ENCODE measurements around the gene MRPL23.

DNA sequence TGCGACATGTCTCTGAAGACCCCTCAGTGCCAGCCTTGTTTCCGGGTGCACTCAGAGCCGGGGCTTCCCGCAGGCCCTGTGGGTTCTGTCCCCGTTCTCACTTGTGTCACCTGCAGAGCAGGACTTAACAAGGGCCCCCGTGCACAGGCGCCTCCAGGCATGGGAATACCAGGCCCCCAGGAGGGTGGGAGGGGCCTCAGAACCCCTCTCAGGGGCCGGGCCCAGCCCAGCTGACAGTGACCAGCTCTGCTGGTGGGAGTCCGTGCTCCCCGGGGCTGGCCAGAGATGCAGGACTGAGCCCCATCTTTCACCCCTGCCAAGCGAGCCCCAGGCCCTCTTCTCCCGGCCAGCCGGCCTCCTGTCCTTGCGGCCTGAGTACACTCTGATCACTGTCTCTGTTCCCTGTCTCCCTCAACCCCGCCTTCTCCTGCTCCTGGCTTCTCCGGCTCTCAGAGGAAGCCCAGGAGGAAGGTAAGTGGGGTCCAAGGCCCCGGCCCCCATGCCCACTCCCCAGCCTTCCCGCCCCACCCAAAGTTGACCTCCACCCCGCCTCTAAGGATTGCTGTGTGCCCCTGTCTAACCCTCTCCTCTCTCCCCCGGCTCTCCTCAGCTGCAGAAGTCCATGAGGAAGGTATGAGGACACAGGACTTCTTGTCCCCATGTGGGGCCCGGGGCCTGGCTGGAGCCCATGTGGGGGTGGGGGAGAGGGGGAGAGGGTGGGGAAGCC, 22.3 kb upstream of the MRPL23 start:
- TF ChIP-seq, protein P1, sequence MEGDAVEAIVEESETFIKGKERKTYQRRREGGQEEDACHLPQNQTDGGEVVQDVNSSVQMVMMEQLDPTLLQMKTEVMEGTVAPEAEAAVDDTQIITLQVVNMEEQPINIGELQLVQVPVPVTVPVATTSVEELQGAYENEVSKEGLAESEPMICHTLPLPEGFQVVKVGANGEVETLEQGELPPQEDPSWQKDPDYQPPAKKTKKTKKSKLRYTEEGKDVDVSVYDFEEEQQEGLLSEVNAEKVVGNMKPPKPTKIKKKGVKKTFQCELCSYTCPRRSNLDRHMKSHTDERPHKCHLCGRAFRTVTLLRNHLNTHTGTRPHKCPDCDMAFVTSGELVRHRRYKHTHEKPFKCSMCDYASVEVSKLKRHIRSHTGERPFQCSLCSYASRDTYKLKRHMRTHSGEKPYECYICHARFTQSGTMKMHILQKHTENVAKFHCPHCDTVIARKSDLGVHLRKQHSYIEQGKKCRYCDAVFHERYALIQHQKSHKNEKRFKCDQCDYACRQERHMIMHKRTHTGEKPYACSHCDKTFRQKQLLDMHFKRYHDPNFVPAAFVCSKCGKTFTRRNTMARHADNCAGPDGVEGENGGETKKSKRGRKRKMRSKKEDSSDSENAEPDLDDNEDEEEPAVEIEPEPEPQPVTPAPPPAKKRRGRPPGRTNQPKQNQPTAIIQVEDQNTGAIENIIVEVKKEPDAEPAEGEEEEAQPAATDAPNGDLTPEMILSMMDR (IDR thresholded peaks at IDR 0.05; ENCODE audit: insufficient read depth, low read length, poor library complexity, severe bottlenecking) = no peak
- no peak for TF ChIP-seq EZH2phosphoT487 (conservative IDR thresholded peaks at IDR 0.05; ENCODE audit: low read length)

All from SU-DHL-6 (cell line).